GM12891 (cell line): Measurements from ENCODE around the gene RPL34.

Experiments used
- DNase-seq: peaks from one replicate; pipeline ENCODE4 v3.0.0; 2011; ENCODE audit warnings: low spot score; ENCODE audit not compliant: insufficient read length
- FAIRE-seq: peaks from 2 replicates; lab custom pipeline; 2011; peaks lifted over from hg19 to GRCh38; lab: Jason Lieb, UNC
- PAX5 ChIP-seq: IDR thresholded peaks from 2 replicates; pipeline ENCODE4 v1.6.1; 2011; ENCODE audit warnings: low read length, moderate library complexity, mild to moderate bottlenecking; ENCODE audit not compliant: insufficient read depth, severe bottlenecking
- POLR2A ChIP-seq: IDR thresholded peaks from 2 replicates; pipeline ENCODE4 v1.6.1; 2011; ENCODE audit warnings: low read depth, low read length, control low read depth
- POLR2AphosphoS5 ChIP-seq: IDR thresholded peaks from 2 replicates; pipeline ENCODE4 v1.6.1; 2011; ENCODE audit warnings: low read depth, low read length, control low read depth
- POU2F2 ChIP-seq: IDR thresholded peaks from 2 replicates; pipeline ENCODE4 v1.6.1; 2011; ENCODE audit warnings: low read depth, mild to moderate bottlenecking, control low read depth, low read length, moderate library complexity
- SPI1 ChIP-seq: IDR thresholded peaks from 2 replicates; pipeline ENCODE4 v1.6.1; 2011; ENCODE audit warnings: low read depth, low read length, control low read depth
- TAF1 ChIP-seq: IDR thresholded peaks from 2 replicates; pipeline ENCODE4 v1.6.1; 2011; ENCODE audit warnings: low read depth, low read length, control low read depth

RPL34 gene

DNA sequence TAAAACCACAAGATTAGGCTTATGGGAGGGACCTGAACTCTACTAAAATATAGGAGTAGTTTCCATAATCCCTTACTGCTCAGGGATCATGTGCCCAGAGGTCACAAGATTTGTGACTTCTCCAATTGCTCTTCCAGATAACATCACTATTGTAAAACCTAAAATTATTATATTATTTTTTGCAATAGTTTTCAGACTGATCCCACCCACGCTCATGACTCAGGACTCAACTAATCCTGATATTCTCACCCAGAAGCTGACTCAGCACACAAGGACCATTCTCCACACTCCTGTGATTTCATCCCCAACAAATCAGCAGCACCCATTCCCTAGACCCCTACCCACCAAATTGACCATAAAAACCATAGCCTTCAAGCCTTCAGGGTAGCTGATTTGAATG, 24.0 kb upstream of the RPL34 start:
- FAIRE-seq (no peak), DNase-seq (no peak)
- TF ChIP-seq POU2F2 (no peak), SPI1 (no peak), PAX5 (no peak), TAF1 (no peak), POLR2A (no peak), POLR2AphosphoS5 (no peak)

DNA sequence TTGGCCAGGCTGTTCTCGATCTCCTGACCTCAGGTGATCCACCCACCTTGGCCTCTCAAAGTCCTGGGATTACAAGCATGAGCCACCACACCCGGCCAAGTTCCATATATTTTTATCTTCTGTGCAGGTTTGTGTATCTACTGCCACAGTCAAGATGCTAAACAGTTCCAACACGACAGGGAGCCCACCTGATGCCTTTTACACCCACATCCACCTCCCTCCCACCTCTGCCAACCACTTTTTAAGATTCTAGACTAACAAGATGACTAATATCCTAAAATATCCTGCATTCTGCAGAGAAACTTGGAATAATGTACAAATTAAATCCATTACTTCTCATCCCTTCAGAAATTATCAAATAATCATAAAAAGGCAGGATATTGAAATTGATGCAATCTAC, 19.3 kb upstream of the RPL34 start:
- FAIRE-seq (no peak), DNase-seq (no peak)
- TF ChIP-seq PAX5 = no peak

DNA sequence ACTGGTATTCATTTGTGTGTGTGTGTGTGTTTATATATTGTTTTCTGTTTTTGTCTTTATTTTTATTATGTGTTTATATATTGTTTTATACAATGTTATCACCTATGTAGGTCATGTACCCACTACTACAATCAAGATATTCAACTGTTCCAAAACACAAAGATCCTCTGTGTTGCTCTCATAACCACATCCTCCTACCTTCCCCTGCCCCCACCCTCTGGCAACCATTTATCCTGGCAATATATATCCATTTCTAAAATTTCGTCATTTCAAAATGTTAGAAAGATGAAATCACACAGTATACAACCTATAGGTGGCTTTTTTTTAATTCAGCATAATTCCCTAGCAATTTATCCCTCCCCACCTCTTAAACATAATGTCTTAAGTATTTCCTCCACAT, 18.8 kb upstream of the RPL34 start:
- no peak for FAIRE-seq
- no peak for TF ChIP-seq PAX5
- no peak for TF ChIP-seq POLR2A
- TF ChIP-seq SPI1 = no peak
- no peak for TF ChIP-seq TAF1
- no peak for TF ChIP-seq POU2F2
- TF ChIP-seq POLR2AphosphoS5 = no peak
- DNase-seq = no peak

DNA sequence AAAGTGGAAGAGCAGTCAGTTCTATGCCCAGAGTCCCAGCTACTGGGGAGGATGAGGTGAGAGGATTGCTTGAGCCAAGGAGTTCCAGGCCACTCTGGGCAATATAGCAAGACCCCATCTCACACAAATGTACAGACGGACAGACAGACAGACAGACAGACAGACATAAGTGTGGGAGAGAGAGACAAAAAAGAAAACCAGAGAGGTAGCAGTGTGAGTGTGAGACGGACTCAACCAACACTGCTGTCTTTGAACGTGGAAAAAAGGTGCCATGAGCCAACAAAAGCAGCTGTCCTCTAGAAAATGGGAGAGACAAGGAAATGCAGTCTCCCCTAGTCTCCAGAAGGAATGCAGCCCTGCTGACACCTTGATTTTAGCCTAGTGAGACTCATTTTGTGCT, 18.2 kb upstream of the RPL34 start:
- FAIRE-seq (no peak), DNase-seq (no peak)
- no peak for TF ChIP-seq TAF1
- no peak for TF ChIP-seq PAX5
- TF ChIP-seq POLR2A = no peak
- TF ChIP-seq SPI1 = no peak
- no peak for TF ChIP-seq POU2F2
- TF ChIP-seq POLR2AphosphoS5 = no peak

DNA sequence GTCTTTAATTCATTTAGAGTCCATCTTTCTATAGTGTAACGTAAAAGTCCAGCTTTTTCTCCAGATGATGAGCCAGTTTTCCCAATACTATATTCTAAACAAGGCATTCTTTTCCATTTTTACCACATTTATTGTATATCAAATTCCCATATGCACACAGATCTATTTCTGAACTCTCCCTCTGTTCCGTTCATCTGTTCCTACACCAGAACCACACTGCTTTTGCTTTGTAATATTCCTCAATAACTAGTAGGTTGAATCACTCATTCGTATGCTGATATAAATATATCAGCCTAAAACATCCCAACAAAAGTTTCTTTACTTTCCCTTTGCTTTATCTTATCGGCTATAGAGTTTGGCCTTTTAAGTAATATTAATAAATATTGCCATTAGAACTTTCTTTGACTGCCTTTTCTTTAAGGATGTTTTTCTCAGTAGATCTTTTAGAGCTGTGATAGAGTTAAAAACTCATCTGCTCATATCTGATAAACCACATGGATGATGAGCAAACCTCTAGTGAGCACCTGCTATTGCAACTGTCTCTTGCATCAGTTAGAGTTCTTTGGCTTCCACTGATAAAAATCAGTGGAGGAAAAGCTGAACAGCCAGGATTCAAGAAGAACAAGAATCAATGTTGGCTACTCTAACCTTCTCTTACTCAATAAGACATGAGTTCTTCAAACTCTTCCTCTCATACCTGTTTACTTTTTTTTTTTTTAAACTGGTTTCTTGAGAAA, 13.1 kb upstream of the RPL34 start:
- DNase-seq = no peak
- FAIRE-seq = no peak
- TF ChIP-seq PAX5 (no peak), POU2F2 (no peak), POLR2AphosphoS5 (no peak), TAF1 (no peak), POLR2A (no peak), SPI1 (no peak)

DNA sequence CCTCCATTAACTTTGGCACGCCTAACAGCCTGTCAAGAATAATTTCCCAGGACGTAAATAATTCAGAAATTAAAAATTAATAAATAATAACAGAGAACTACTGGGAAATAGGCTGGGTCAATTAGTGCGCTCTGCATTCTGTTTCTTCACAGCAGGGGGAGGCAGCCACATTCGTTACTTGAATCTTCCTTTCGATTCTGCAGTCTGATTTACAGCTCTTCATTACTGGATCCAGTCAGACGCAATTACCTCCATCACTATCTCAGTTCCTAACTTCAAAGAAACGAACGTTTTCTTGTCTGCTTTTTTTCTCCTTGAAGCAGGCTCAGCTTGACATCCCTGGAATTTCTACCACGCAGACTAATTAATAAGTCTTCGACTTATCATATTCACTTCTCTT, 9.0 kb upstream of the RPL34 start:
- TF ChIP-seq POU2F2 = no peak
- TF ChIP-seq TAF1 = no peak
- TF ChIP-seq PAX5 = no peak
- no peak for TF ChIP-seq POLR2A
- TF ChIP-seq SPI1 = no peak
- DNase-seq (no peak), FAIRE-seq (no peak)

DNA sequence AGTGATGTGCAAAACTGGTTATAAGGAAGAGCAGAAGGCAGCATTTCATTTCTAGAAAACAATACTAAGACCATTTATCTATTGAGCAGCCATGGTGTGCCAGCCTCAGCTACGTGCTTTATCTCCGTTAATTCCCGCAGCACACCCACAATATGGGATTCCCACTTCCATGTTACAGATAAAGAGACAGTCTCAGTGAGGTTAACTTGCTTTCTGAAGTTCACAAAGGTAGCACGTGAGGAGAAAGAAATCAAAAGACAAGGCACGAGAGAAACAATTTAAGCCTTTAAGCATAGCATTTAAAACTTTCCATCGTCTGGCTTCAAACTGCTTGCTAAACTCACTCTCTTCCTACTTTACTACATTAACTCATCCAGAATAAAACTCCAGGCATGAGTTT, 8.0 kb upstream of the RPL34 start:
- no peak for DNase-seq
- no peak for TF ChIP-seq SPI1
- no peak for TF ChIP-seq PAX5
- no peak for TF ChIP-seq POU2F2
- TF ChIP-seq POLR2A = no peak
- no peak for TF ChIP-seq POLR2AphosphoS5
- no peak for TF ChIP-seq TAF1
- no peak for FAIRE-seq

DNA sequence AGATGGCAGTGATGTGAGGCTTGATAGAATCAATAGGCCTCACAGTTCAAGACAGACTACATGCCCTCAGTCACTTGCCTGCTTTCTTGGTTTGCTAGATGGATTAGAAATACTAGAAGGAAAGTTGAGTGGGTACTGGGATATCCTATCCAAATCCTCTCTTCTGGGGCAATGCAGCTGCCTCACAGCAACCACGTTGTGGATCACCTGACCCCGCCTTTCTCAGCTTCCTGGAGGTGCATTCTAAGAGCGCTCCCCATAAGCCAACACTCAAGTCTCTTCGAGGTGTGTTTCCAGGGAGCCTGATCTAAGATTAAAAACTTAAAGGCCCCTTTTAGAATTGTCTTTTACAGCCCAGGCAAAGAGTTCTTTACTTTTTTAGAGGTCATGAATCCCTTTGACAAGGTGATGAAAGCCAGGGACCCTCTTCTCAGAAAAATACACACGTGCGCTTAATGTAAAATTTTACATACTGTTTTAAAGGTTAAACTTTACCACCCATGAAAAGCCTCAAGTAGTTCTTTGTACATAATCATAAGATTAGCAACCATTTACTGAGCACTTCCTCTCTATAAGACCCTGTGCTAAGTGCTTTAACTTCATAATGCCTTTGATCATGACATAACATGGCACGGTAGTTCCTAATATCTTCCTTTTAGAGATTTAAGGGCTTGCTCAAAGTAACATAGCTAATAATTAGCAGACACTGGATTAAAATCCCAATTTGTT, 840 bp upstream of the RPL34 start:
- DNase-seq (no peak), FAIRE-seq (no peak)
- TF ChIP-seq POU2F2 (no peak), POLR2AphosphoS5 (no peak), SPI1 (peak; percentile 37), POLR2A (no peak)

DNA sequence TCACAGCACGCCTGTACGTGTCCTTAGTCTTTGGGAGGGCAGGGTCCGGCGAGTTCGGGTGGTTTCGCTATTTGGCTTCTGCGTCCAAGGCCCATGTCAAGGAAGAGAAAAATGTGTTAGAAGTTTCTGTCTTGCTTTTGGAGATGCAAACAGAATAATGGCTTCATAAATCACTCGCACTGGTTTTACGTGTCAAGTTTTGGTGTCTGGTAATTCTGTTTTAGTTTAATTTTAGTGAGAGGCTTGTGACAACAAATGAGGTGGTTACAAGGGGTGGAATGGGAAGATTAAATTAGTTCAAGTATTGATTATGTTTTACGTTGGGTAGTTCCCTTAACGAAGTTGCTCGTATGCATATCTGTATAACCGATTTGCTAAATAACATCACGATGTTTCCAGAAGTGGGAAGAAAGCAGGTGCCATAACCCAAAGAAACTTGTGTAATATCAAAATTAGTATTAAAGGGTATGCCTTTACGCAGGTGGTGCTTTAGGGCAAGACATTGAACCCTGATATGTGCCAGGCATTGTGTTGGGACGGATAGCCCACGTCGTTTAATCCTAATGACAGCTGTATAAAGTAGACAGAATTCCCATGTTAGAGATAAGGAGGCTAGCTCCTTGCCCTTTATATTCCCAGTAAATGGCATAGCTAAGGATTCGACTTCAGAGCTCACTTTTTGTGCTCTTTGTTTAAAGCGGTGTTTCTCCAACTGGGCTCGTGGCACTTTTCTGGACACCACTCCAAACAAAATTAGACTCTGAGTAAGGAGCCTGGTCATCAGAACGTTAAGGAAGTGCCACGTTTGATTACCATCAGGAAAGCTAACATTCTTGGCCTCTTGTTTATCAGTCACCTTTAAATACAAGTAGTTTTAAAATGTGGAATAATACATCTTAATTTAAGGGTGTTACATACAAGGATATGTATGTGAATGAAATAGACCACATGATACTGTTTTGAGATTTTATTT, 843 bp downstream of the RPL34 start:
- no peak for FAIRE-seq
- TF ChIP-seq POLR2A = no peak
- TF ChIP-seq PAX5 = no peak
- no peak for TF ChIP-seq POLR2AphosphoS5
- TF ChIP-seq POU2F2 = no peak
- DNase-seq = no peak
